HG02678 (cell line): ENCODE measurements around the gene TUBB4B.
A peak's percentile ranks its signal among the peaks of the same experiment; 100 is the strongest.
"Not testable (repeated sequence)": the region's sequence is repeated elsewhere in the genome, so short reads cannot be mapped to it uniquely, and the experiment has no call there.

Source experiments
- ATAC-seq: cut with Tn5 transposase; IDR thresholded peaks from one replicate; pipeline ENCODE4 v1.9.1; 2021; ENCODE audit warnings: mild to moderate bottlenecking, moderate library complexity; ENCODE audit not compliant: unreplicated experiment

The TUBB4B gene

DNA sequence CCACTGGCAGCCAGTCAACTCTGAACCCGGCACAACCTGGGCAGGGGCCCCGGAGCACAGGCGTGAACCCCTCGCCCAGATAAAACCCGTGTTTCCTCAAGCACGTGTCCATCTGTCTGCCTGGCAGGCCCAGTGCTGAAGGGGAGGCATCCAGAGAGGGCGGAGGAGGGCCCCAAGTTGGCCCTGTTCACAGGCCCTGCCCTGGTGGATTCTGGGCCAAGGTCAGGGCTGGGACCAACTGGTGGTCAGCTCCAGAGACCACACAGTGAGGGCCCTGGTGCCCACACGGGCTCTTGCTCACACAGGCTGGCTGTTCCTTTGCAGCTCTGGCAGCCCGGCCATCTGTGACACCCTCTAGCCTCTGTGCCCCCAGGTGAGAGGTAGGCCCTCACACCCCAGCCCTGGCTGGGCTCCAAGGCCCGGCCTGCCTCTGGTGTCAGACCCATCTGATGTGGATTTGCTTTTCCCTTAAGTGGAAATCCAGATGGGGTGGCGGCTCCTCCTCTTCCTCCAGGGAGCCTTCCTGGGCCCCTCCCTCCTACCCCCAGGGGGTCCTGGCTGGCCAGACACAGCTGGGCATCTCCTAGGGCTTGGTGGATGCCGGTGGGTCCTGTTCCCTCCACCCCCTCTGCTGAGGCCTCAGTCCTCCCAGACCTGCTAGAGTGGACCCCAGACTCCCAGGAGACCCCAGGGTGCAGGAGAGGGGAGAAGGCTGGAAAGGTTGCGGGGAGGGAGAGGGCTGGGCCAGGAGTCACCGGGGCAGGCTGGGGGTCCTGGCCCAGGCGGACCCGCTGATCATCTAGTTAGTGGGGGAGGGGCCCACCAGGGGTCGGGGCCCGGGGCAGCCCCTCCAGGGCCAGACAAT is 9.5 kb downstream of the TUBB4B start:
- no peak for ATAC-seq

- no peak for ATAC-seq
These were observed 10.0 kb downstream of the TUBB4B start, which contains the start of gene STPG3 for GRCh38 chr9:137251194-137251461. Gene STPG3, plus strand, starts transcription at chr9:137251286. Its CDS starts 1 bp downstream, at chr9:137251287.

DNA sequence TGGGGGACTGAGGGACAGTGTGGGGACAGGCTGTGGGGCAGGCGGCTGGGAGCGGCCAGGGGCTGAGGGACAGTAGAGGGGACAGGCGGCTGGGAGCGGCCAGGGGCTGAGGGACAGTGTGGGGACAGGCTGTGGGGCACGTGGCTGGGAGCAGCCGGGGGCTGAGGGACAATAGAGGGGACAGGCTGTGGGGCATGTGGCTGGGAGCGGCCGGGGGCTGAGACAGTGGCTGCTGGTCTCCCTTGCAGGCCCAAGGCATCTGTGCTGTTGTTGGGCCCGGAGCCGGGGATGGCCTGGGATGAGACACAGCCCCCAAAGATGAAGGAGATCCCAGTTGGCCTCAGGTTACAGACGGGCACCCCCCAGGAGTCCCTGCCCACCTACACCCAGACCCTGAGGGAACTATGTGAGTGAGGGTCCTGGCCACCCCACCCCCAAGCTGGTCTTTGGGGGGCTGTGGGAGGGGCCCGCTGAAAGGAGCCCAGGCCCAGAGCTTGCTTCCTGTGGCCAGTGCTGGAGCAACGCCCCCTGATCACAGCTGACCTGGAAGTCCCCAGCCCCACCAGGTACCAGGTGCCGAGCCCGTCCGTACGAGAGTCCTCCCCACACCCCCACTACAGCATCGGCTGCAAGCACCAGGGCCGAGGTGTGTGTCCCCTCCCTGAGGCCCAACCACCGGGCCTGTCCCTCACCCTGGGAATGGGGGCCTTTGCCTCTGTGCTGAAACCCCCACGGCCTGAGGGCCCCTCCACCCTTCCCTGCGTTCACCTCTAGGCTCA is 10.6 kb downstream of the TUBB4B start:
- ATAC-seq, result no peak

GRCh38 chr9:137252555-137253506 is 11.7 kb downstream of the TUBB4B start:
- no peak for ATAC-seq

GRCh38 chr9:137253717-137254623 is 12.9 kb downstream of the TUBB4B start:
- ATAC-seq, result no peak

DNA sequence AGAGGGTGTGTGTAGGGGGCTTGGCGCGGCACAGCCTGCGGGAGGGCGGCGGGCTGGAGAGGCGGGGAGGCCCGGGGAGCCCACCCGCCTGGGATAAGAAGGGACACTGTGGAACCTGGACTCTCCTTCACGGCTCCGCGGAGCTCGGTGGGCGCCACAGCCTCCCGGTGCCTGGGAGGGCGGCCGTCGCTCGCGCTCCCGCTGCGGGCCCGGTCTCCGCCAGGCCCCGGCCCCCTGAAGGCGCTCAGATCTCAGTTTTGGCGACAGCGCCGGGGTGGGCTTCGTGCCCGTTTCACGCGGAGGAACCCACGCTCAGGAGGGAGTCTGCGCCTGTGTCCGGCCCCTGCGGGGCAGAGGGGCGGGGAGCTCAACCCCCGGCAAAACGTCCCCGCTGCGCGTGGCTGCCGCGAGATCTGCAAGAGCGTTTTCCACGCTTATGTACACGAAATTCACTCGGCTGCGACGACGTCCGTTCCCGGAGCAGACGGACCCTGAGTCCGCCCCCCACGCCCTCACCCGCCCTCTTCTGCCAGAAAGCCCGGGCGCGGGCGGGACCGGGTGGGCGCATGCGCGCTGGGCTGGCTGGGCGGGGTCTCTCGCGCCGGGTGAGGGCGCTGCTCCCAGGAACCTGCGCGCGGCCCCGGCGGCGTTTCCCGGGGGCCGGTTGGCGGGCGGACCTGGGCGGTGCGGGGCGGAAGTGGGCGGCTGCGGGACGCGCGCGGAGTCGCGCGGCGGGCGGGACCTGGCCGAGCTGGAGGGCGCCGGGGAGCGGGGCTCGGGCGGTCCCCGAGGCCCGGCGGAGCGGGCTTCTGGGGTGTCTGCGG is 13.7 kb downstream of the TUBB4B start, which contains the start of gene NELFB:
Gene NELFB (plus strand): TSS at position 704 of the 824 bp plus-strand sequence.
- ATAC-seq, result peak; percentile 84

GRCh38 chr9:137255448-137256114 is 14.5 kb downstream of the TUBB4B start:
- ATAC-seq, result no peak

DNA sequence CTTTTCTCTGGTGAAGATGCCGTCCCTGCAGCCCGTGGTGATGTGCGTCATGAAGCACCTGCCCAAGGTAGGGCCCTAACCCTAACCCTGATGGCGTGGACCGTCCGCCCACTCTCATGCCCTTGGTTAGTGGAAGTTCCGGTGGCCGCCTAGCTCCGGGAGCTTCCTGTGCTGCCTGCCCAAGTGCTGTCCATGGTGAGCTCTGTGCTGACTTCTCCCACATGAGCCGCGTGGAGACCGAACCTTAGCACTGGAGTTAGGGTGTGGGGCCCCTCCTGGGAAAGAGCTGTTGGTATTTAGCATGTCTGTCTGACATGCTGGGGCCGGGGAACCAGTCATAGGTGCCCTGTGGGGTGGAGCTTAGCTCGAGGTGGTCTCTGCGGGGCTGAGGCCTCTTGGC is 15.3 kb downstream of the TUBB4B start:
- ATAC-seq, result no peak

- no peak for ATAC-seq
These were observed 15.8 kb downstream of the TUBB4B start for GRCh38 chr9:137256856-137257255.

DNA sequence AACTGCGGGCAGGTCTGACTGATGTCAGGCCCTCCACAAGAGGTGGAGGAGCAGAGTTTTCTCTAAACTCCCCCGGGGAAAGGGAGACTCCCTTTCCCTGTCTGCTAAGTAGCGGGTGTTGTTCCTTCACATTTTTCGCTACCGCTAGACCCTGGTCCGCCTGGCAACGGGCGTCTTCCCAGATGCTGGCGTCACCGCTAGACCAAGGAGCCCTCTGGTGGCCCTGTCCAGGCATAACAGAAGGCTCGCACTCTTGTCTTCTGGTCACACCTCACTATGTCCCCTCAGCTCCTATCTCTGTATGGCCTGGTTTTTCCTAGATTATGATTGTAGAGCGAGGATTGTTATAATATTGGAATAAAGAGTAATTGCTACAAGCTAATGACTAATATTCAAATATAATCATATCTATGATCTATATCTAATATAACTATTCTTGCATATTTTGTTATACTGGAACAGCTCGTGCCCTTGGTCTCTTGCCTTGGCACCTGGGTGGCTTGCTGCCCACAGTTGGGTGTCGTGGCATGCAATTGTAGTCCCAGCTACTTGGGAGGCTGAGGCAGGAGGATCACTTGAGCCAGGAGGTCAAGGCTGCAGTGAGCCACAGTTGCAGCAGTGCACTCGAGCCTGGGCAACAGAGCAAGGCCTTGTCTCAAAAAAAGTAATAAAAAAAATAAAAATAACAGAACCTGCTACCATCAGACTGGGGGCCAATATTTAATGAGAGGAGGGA is 21.3 kb downstream of the TUBB4B start:
- ATAC-seq, result not testable (repeated sequence)

GRCh38 chr9:137262909-137263285 is 21.8 kb downstream of the TUBB4B start:
- ATAC-seq, result no peak

GRCh38 chr9:137263506-137263905 is 22.4 kb downstream of the TUBB4B start:
- no peak for ATAC-seq

- no peak for ATAC-seq
These were observed 23.0 kb downstream of the TUBB4B start for GRCh38 chr9:137264067-137264466.

DNA sequence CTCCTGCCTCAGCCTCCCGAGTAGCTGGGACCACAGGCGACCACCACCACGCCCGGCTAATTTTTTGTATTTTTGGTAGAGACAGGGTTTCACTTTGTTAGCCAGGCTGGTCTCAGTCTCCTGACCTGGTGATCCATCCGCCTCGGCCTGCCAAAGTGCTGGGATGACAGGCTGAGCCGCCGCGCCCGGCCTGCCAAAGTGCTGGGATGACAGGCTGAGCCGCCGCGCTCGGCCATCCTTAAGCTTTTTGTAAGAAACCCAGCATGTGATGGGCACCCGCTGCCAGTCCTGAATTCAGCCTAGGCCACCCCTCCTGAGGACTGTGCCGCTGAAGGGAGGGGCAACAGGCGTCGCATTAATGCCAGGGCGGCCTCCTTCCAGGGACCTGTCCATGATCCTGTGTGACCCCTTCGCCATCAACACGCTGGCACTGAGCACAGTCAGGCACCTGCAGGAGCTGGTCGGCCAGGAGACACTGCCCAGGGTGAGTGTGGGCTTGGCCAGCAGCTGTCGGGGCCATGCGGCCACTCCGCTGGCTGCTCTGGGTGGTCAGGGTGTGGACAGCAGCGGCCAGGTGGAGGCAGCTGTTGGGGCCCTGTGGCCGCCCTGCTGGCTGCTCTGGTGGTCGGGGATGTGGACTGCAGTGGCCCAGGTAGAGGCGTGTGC is 24.5 kb downstream of the TUBB4B start:
- ATAC-seq, result no peak

- no peak for ATAC-seq
These were observed 25.1 kb downstream of the TUBB4B start for GRCh38 chr9:137266162-137266527.

- no peak for ATAC-seq
These were observed 25.7 kb downstream of the TUBB4B start for GRCh38 chr9:137266585-137267453.
